Activated T-helper 1 cell treated with anti-CD3 and anti-CD28 coated beads, Interleukin-2, amount 50 U/mL, for 16 hours (primary cell): ENCODE measurements around the gene DGKQ.
"Not testable (repeated sequence)": the region's sequence is repeated elsewhere in the genome, so short reads cannot be mapped to it uniquely, and the experiment has no call there.

Source experiments
- DNase-seq, 2 donors: peaks; one replicate each; pipeline ENCODE4 v3.0.0-alpha.2; 2020; ENCODE audit warnings: low read depth in 1 of 2, low spot score in 1 of 2

DGKQ gene

DNA sequence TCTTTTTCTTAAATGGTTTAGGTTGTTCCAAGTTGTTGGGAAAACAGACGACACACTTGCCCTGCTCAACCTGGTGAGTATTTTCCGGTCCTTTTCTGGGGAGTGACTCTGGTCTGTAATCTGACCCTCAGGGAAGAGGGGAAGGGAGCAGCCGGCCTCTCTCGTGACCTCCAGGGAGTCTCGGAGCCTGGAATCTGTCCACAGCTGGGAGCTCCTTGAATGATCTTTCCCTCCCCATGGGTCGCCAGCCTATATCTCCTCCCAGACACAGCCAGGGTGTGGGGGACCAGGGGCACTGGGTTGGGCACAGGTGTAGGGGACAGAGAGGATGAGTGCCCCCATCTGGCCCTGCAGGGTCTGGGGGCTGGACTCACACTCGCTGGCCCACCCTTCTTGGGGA lies 22.2 kb downstream of the DGKQ start:
- no peak for DNase-seq

DNA sequence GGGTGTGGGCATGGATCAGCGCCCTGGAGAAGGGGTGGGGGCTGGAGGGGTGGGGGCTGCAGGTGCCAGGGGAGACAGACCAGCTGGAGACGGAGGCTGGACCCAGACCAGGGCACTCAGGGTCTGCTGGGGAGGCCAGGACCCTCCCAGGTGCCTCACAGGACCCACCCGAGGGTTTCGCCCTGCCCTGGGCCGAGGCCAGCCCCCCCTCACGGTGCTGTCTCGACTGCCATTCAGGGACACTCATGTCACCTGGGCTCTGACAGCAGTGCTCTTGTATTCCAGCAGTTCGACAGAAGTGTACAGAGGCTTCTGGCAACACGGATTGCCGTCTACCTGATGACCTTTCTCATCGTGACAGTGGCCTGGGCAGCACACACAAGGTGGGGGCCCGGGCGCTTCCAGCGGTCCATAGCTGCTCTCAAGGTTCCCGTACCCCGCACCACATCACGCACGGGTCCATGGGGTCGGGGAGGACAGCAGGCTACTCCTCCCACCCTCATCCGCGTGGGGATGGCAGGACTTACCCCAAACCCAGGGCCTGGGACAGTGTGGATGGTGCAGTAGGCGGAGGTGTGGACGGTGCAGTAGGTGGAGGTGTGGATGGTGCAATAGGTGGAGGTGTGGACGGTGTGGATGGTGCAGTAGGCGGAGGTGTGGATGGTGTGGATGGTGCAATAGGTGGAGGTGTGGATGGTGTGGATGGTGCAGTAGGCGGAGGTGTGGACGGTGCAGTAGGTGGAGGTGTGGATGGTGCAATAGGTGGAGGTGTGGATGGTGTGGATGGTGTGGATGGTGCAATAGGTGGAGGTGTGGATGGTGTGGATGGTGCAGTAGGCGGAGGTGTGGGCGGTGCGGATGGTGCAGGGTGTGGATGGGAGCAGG lies 23.0 kb downstream of the DGKQ start:
- DNase-seq: no peak

DNA sequence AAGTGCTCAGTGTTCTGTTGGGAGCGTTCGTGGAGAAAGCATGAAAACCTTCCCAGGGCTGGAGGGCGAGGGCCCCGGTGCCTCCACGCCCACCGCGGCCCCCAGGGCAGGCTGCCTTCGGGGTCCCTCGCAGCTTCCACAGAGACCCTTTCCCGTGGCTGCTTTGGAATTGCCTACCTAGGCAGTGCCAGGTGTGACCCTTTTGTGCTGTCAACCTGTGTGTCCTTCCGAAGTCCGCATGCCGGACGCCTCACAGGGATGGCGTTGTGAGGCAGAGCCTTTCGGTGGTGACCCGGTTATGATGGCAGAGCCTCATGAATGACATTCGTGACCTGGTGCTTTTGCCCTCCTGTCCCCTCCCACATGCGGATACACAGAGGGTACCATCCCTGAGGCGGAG lies 23.7 kb downstream of the DGKQ start:
- DNase-seq: no peak

- no peak for DNase-seq
These were observed 24.5 kb downstream of the DGKQ start for GRCh38 chr4:948936-949300.

GRCh38 chr4:948101-948935 lies 25.1 kb downstream of the DGKQ start:
- no peak for DNase-seq

- no peak for DNase-seq
These were observed 25.8 kb downstream of the DGKQ start for GRCh38 chr4:947491-947971.

GRCh38 chr4:946517-947471 lies 26.6 kb downstream of the DGKQ start:
- no peak for DNase-seq

DNA sequence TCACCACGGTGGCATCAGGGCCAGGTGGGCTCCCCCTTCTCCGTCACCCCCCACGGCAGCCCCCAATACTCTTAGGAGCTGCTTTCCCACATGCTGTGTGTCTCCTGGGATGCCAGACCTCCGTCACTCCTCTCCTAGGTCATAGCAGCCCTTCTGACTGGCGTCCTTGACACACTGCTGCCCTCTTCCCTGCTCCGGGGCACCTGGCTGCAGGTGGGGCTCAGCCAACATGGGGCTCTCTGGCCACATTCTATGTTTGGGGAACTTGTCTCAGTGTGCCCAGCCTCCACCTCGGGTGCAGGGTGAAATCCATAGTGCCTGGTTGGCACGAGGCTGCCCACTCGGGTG lies 27.3 kb downstream of the DGKQ start:
- no peak for DNase-seq

GRCh38 chr4:945274-946102 lies 27.9 kb downstream of the DGKQ start:
- no peak for DNase-seq

GRCh38 chr4:939508-939907 lies 33.9 kb downstream of the DGKQ start:
- not testable (repeated sequence) for DNase-seq

DNA sequence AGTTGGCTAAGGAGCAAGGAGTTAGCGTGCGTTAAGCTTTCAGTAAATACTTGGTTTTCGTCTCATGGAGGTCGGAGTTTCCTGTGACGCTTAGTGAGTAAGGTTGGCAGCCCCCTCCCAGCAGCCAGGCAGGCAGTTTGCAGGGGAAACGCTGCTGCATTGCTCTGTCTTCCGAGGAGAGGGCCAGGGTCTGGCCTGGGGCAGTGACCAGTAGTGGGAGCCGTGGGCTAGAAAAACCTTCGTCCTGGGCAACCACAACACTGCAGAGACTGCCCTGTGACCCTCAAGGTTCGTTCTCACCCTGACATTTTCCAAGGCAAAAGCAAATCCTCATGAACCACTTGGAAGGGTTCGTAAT lies 40.7 kb downstream of the DGKQ start:
- DNase-seq: no peak

GRCh38 chr4:931960-932712 lies 41.2 kb downstream of the DGKQ start, which contains the start of the genes GAK and TMEM175:
Gene GAK (minus strand): TSS chr4:932316. CDS start chr4:932187, 129 bp downstream.
Gene TMEM175 (plus strand): TSS chr4:932460. CDS start chr4:947740, 15,280 bp downstream.
- DNase-seq: peak; percentile 91 to 97

DNA sequence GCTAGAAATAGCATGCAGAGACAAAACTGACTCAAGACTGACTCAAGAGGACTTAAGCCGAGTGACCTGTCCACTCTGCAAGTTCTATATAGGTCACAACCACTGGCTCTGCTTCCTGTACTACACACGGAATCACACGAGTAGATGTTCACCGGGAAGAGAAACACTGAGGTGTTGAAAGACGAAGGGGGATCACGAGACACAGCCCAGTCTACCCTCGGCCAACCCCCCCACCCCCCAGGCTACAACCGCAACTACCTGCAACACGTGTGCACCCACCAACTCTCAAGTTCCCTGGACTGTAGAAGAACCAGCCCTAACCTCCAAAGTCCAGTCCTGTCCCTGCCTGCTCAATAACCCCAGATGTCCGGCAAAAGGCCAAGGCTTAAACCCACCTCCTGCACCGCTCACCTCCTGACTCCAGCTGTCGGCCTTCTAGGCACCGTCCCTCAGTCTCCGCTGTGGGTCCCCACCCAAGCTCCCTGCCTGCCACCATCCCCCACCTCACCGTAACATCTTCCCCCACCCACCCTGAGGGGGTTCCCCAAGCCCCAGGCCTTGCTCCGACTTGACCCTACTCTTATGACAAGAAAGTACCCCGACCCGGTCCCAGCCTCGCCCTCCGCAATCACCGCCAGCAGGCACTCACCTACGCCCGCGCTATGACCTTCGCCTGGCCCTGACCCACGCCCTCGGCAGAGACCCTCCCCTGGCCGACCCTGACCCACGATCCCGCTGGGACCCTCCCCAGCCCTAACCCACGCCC lies 42.0 kb downstream of the DGKQ start:
- peak in 1 of 2 donors; percentile 11 for DNase-seq

DNA sequence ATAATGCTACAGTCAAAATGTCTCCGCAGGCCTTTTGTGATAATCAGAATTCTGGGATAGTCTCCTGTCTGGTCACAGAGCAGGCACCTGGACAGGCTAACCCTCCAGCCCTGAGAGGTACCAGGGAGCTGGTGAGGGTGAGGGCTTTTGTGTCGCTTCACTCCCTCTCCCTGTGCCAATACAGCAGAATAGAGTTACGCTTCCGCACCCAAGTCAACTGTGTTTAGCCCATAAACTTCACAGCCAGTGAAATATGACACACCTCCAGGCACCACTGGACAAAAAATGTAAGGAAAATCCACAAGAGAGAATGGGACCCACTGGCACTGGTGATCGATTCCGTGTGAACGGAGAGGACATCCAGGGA lies 42.6 kb downstream of the DGKQ start:
- no peak for DNase-seq

- no peak for DNase-seq
These were observed 43.3 kb downstream of the DGKQ start for GRCh38 chr4:930028-930551.

DNA sequence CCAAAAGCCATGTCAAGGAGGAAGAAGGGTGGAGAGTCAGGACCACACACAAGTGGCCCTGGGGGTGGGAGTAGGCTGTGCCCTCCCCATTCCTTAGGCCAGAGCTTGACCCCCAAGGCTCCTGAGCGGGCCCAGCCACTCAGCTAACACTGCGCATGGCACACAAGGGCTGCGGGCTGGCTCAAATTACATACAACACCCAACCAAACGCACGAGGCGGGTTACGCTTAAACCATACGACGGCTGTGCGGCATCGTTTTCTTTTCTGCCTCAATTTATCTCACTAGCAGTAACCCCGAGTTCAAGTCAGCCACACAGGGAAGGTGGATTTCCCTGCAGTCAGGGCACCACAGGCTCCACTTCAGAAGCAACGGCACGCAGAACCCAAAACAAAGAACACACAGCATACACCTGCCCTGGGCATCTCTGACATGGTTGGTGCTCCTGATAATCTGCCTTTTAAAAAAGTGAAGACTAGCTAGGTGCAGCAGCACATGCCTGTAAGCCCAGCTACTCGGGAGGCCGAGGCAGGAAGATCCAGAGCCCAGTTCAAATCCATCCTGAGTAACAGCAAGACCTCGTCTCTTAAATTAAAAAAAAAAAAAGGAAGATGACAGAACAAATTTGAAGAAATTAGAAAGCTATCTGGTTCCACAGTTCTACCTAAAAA lies 44.1 kb downstream of the DGKQ start:
- DNase-seq: no peak

- not testable (repeated sequence) for DNase-seq
These were observed 45.8 kb downstream of the DGKQ start for GRCh38 chr4:927566-927965.

DNA sequence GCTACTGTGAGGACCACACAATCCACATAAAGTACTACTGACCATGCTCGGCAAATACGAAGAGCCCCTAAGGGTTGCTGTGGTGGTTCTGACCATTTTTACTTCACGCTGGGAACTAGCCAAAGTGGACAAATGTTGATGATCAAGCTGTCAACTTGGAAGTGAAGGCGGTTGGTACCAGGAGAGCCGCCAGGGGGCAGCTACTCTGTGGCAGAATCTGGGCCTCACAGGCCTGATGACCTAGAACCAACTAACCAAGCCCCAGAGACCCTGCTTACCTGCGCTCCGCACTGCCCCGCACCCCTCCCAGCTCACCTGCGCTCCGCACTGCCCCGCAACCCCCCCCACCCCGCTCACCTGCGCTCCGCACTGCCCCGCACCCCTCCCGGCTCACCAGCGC lies 46.8 kb downstream of the DGKQ start:
- DNase-seq: no peak
